NB4 (cell line): Measurements from ENCODE around the gene MED1.

ENCODE experiments used
- MYC ChIP-seq: IDR thresholded peaks from 2 replicates; pipeline ENCODE4 v1.6.1; 2011; ENCODE audit warnings: low read depth, low read length
- POLR2A ChIP-seq: IDR thresholded peaks from 2 replicates; pipeline ENCODE4 v1.6.1; 2011; ENCODE audit warnings: mild to moderate bottlenecking; ENCODE audit not compliant: insufficient read length; ENCODE audit errors: extremely low read depth
- TF ChIP-seq, protein P1 (sequence below): IDR thresholded peaks from one replicate; pipeline ENCODE4 v1.5.1; 2012; ENCODE audit warnings: low read depth, low read length
- TF ChIP-seq, protein P2 (sequence below): IDR thresholded peaks from 2 replicates; pipeline ENCODE4 v1.6.1; 2011; ENCODE audit warnings: low read depth, low read length

DNA sequence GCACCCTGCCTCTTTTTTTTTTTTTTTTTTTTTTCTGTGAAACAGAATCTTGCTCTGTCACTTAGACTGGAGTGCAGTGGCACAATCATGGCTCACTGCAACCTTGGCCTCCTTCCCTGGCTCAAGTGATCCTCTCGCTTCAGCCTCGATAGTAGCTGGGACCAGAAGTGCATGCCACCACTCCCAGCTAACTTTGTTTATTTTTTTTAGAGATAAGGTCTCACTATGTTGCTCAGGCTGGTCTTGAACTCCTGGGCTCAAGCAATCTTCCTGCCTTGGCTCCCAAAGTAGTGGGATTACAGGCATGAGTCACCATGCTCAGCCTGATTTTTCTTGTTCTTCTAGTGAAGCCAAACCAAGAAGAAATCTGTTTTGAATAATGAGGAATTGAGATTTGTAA, 35.2 kb upstream of the MED1 start:
- TF ChIP-seq, protein P1, sequence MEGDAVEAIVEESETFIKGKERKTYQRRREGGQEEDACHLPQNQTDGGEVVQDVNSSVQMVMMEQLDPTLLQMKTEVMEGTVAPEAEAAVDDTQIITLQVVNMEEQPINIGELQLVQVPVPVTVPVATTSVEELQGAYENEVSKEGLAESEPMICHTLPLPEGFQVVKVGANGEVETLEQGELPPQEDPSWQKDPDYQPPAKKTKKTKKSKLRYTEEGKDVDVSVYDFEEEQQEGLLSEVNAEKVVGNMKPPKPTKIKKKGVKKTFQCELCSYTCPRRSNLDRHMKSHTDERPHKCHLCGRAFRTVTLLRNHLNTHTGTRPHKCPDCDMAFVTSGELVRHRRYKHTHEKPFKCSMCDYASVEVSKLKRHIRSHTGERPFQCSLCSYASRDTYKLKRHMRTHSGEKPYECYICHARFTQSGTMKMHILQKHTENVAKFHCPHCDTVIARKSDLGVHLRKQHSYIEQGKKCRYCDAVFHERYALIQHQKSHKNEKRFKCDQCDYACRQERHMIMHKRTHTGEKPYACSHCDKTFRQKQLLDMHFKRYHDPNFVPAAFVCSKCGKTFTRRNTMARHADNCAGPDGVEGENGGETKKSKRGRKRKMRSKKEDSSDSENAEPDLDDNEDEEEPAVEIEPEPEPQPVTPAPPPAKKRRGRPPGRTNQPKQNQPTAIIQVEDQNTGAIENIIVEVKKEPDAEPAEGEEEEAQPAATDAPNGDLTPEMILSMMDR = no peak
- TF ChIP-seq, protein P2, sequence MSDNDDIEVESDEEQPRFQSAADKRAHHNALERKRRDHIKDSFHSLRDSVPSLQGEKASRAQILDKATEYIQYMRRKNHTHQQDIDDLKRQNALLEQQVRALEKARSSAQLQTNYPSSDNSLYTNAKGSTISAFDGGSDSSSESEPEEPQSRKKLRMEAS = no peak
- no peak for TF ChIP-seq POLR2A
- no peak for TF ChIP-seq MYC
